Ovary (tissue), 9 donors: ENCODE results near the gene RYR2. TPM values are rescaled to one million over a fixed set of nuclear protein-coding genes. Genes with fewer than 3 reads are reported as not detected.
A peak's percentile ranks its signal among the peaks of the same experiment; 100 is the strongest.

ENCODE experiments used
- DNase-seq, 5 donors: peaks; one replicate each; pipeline ENCODE4 v3.0.0-alpha.2; 2019 to 2020
- H3K27ac ChIP-seq, 2 donors: fragments of 200-600 bp; one replicate each; pipeline versions ENCODE4 v1.5.1 to v1.8.0; 2019 to 2022
- H3K27me3 ChIP-seq: fragments of 200-600 bp; one replicate; pipeline ENCODE4 v1.8.0; 2022
- H3K36me3 ChIP-seq: fragments of 200-600 bp; sonication (generic); one replicate; pipeline ENCODE4 v1.5.1; 2019
- H3K4me1 ChIP-seq: one replicate; pipeline ENCODE4 v1.8.1; 2013; ENCODE audit warnings: mild to moderate bottlenecking, moderate library complexity; ENCODE audit not compliant: insufficient read depth
- H3K4me3 ChIP-seq: fragments of 200-600 bp; sonication (generic); one replicate; pipeline ENCODE4 v1.5.1; 2017
- H3K9me3 ChIP-seq, 2 donors: fragments of 200-600 bp in 1 of 2; sonication (generic) in 1 of 2; one replicate each; pipeline versions ENCODE4 v1.5.1 to v1.8.1; 2013 to 2019; ENCODE audit warnings: mild to moderate bottlenecking in 1 of 2, moderate library complexity in 1 of 2
- CTCF ChIP-seq, 3 donors: fragments of 450-650 bp in 2 of 3; fragments of 200-600 bp in 1 of 3; IDR thresholded peaks; one replicate each; pipeline versions ENCODE4 v1.5.1 to v1.8.0; 2016 to 2022; ENCODE audit warnings: antibody characterized with exemption in 3 of 3, mild to moderate bottlenecking in 1 of 3
- EP300 ChIP-seq: sonication (generic); formaldehyde crosslinking; IDR thresholded peaks from one replicate; pipeline ENCODE4 v1.6.1; 2017; ENCODE audit warnings: antibody characterized with exemption
- POLR2A ChIP-seq: fragments of 450-650 bp; IDR thresholded peaks from one replicate; pipeline ENCODE4 v1.6.1; 2017; ENCODE audit warnings: antibody characterized with exemption, mild to moderate bottlenecking, moderate library complexity
- WGBS, 3 donors: extraction: QIAGEN DNeasy Blood & Tissue Kit in 1 of 3; methylation state at CpG; one replicate each; pipeline versions ENCODE4 v1.1.5 to v1.1.7; 2013 to 2017; 5-methylcytosine and 5-hydroxymethylcytosine counted together
- intact Hi-C, 4 donors: fragments of 100-400 bp; cut with DNase I; formaldehyde crosslinking; loops; one replicate each; pipeline versions ENCODE4 v1.11.0 to v1.15.1; 2022 to 2023
- polyA plus RNA-seq, 2 donors: library from polyadenylated mRNA; stranded (reverse); fragments of 200-250 nt in 1 of 2; fragments of 350-450 nt in 1 of 2; fragmentation: Illumina TruSeq in 1 of 2; extraction: RNeasy Lipid Tissue Mini Kit (QIAGEN cat#74804) in 1 of 2; gene quantifications; one replicate each; pipeline ENCODE4 v1.2.3, GENCODE V29; 2013 to 2014
- total RNA-seq, 7 donors: library from RNA; depleted of rRNA in 2 of 7; stranded (reverse); fragments of >200 nt in 2 of 7; fragmentation: NEBNext Ultra II Directional in 3 of 7; extraction: Animal tissue kit (Norgen Biotek cat#: 25700) in 3 of 7; gene quantifications; one replicate each; pipeline versions ENCODE4 v1.1.0 to v1.2.4, GENCODE V29; 2016 to 2023
- donor health status: DM: no; HTN: no; CAD: no; lungs with moderate emphysema.
- donor health status: DM: no; HTN: no; CAD: no.
- donor health status: Bipolar disorder and iron deficiency.
- donor health status: DM: yes; HTN: yes; CAD: no.
- donor health status: DM: no; HTN: no; CAD: no.
- donor health status: DM: yes; HTN: yes; CAD: no.

Gene RYR2
- total and polyA plus RNA-seq, 9 donors = 3.0 to 13.8 (median 5.4) TPM

GRCh38 chr1:237201155-237201554 is 159.2 kb downstream of the RYR2 start:
- no peak for DNase-seq
- 85 to 90% (median 87%) methylated on average over 4 of the region's 4 CpGs for WGBS, 3 donors
- Histone ChIP-seq H3K4me1 (peaks cover 8% of the 10 kb centered on the region), H3K27ac (no peak overlapping the region), H3K4me3 (no peak overlapping the region), H3K36me3 (no peaks in the 10 kb centered on the region), H3K9me3 (no peaks in the 10 kb centered on the region), H3K27me3 (no peaks in the 10 kb centered on the region)
- intact Hi-C loops = no loop called here
- TF ChIP-seq CTCF (IDR thresholded peaks at IDR 0.05) (no peak), POLR2A (no peak), EP300 (no peak)

- Histone ChIP-seq H3K27ac (no peak overlapping the region), H3K4me3 (no peak overlapping the region), H3K27me3 (no peaks in the 10 kb centered on the region), H3K4me1 (peaks cover 6% of the 10 kb centered on the region), H3K36me3 (no peaks in the 10 kb centered on the region), H3K9me3 (no peaks in the 10 kb centered on the region)
- intact Hi-C loops = no loop called here
- TF ChIP-seq EP300 (no peak), CTCF (IDR thresholded peaks at IDR 0.05) (no peak), POLR2A (no peak)
- DNase-seq = no peak
- 85 to 93% (median 88%) methylated on average over 4 of the region's 4 CpGs for WGBS, 3 donors
Measured at GRCh38 chr1:237204841-237205240, 162.9 kb downstream of the RYR2 start.

DNA sequence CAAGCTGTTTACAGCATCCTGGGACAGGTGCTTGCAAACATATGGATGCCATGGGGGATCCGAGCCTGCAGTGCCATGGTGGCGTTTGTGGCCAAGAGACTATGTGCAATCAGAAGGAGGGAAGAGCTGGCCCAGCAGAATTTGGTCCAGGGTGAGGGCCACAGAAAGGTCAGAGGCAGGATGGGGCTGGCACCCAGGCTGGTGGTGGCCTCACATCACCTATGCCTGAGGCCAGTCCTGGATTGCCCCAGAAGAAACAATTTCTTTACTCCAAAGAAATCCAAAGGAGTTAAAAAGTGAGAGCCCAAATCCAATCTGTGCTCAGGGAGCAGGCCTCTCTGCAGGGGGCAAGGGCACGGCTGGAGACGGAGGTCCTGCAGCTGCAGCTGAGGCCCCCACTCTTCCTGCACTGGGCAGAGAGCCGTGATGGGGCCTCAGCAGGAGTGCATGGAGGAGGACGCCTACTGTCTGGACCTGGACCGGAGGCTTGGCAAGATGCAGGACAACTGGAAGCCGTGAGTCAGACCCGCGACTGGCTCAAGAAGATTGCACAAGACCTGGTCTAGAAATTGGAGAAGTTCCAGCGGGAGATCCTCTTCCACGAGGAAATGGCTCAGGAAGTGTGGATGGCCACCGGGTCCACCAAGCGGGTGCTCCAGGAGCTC is 163.5 kb downstream of the RYR2 start:
- intact Hi-C loops = no loop called here
- no peak for TF ChIP-seq POLR2A
- TF ChIP-seq EP300 = no peak
- TF ChIP-seq CTCF (IDR thresholded peaks at IDR 0.05) = no peak
- 35 to 37% (median 35%) methylated on average over 14 of the region's 14 CpGs for WGBS, 3 donors
- peaks cover 6% of the 10 kb centered on the region for H3K4me1 ChIP-seq
- no peaks in the 10 kb centered on the region for H3K36me3 ChIP-seq
- H3K27ac ChIP-seq = no peak overlapping the region
- H3K4me3 ChIP-seq = no peak overlapping the region
- H3K9me3 ChIP-seq = no peaks in the 10 kb centered on the region
- peak; percentile 73 to 88 (median 80) for DNase-seq
- H3K27me3 ChIP-seq = no peaks in the 10 kb centered on the region

DNA sequence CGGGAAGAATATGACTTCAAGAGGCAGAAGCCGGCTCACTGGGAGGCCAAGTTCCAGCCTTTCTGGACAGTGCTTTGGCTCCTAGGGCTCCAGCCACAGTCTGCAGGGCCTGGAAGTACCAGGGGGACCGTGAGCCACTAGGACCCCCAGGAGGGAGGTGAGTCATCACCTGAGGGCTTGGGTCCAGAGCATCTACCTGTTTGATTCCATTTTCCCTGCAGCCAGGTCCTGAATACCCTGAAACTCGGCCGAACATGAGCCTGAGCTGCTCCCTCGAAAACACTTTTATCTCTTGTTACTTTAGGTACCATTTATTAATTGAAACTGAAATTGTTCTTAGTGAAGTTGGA is 164.1 kb downstream of the RYR2 start:
- TF ChIP-seq EP300 (no peak), POLR2A (no peak), CTCF (IDR thresholded peaks at IDR 0.05) (no peak)
- H3K4me1 ChIP-seq = peaks cover 6% of the 10 kb centered on the region
- DNase-seq = no peak
- H3K9me3 ChIP-seq = no peaks in the 10 kb centered on the region
- H3K36me3 ChIP-seq = no peaks in the 10 kb centered on the region
- H3K27me3 ChIP-seq = no peaks in the 10 kb centered on the region
- 60 to 77% (median 75%) methylated on average over 6 of the region's 6 CpGs for WGBS, 3 donors
- H3K27ac ChIP-seq = no peak overlapping the region
- intact Hi-C loops = no loop called here
- H3K4me3 ChIP-seq = no peak overlapping the region
